HUES64 (cell line): ENCODE measurements around the gene CCDC192.

Experiments
- H3K27ac ChIP-seq: 2 replicates; pipeline ENCODE4 v1.7.0; 2013; ENCODE audit warnings: low read depth, low read length, inconsistent platforms
- H3K27me3 ChIP-seq: 2 replicates; pipeline ENCODE4 v1.6.1; 2013; ENCODE audit warnings: mild to moderate bottlenecking, low read length; ENCODE audit not compliant: insufficient read depth
- H3K36me3 ChIP-seq: 2 replicates; pipeline ENCODE4 v1.6.1; 2013; ENCODE audit warnings: mild to moderate bottlenecking, low read length; ENCODE audit not compliant: insufficient read depth
- H3K4me1 ChIP-seq: 2 replicates; pipeline ENCODE4 v1.6.1; 2013; ENCODE audit warnings: mild to moderate bottlenecking, low read length, moderate library complexity; ENCODE audit not compliant: insufficient read depth
- H3K4me3 ChIP-seq: 2 replicates; pipeline ENCODE4 v1.5.1; 2013; ENCODE audit warnings: mild to moderate bottlenecking, low read length, moderate library complexity
- H3K9ac ChIP-seq: 2 replicates; pipeline ENCODE4 v1.6.1; 2013; ENCODE audit warnings: mild to moderate bottlenecking, low read depth, low read length
- H3K9me3 ChIP-seq: 2 replicates; pipeline ENCODE4 v1.6.1; 2013; ENCODE audit warnings: low read depth, low read length; ENCODE audit not compliant: insufficient read depth

CCDC192 gene

DNA sequence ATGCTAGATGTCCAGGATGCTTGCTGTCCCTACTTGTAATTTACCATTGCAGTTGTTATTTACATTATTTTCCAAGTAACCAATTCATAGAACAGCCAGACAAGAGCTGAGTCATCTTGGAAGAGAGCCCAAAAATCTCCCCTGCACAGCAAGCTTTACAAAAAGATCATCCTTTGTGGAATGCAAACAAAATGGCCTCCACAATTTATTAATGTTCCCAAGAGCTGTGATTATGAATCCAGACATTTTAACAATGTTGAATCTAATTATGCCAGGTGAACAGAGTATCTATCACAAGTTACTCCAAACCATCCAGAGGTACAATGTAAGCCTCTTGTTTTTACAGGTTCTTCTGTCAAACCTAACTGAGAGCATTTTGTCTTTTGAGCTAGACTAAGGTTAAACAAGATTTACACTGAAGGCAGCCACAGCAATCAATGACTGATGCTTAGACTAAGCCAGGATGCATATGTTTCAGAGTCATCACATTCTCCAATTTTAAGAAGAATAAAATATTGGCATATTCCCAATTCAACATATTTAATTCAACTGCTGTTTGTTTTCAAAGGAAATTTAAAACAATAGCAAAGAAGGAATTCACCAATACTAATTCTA lies 285.1 kb downstream of the CCDC192 start:
- H3K36me3 ChIP-seq, result no peaks in the 10 kb centered on the region
- no peaks in the 10 kb centered on the region for H3K9me3 ChIP-seq
- no peak overlapping the region for H3K4me3 ChIP-seq
- H3K27ac ChIP-seq, result no peak overlapping the region
- H3K4me1 ChIP-seq, result no peaks in the 10 kb centered on the region
- no peak overlapping the region for H3K9ac ChIP-seq
- H3K27me3 ChIP-seq, result no peaks in the 10 kb centered on the region
